Uterus (tissue), 4 donors: Measurements from ENCODE around the gene CCDC188. TPM values are rescaled to one million over a fixed set of nuclear protein-coding genes. Genes with fewer than 3 reads are reported as not detected.

ENCODE experiments used
- DNase-seq, 2 donors: peaks; one replicate each; pipeline ENCODE4 v3.0.0-alpha.2; 2019 to 2020
- H3K27ac ChIP-seq, 2 donors: fragments of 200-600 bp; sonication (generic); 1 replicate in 1 of 2; 2 replicates in 1 of 2; pipeline ENCODE4 v1.5.1; 2016 to 2018
- H3K27me3 ChIP-seq, 2 donors: fragments of 200-600 bp; sonication (generic); one replicate each; pipeline ENCODE4 v1.5.1; 2018 to 2019; ENCODE audit warnings: control low read depth in 1 of 2
- H3K36me3 ChIP-seq, 2 donors: fragments of 200-600 bp; sonication (generic); one replicate each; pipeline ENCODE4 v1.5.1; 2019; ENCODE audit warnings: control low read depth in 1 of 2
- H3K4me1 ChIP-seq, 2 donors: fragments of 200-600 bp; sonication (generic); one replicate each; pipeline ENCODE4 v1.5.1; 2018 to 2019; ENCODE audit warnings: control low read depth in 1 of 2
- H3K4me3 ChIP-seq, 2 donors: fragments of 200-600 bp; sonication (generic); 1 replicate in 1 of 2; 2 replicates in 1 of 2; pipeline ENCODE4 v1.5.1; 2018 to 2019; ENCODE audit warnings: mild to moderate bottlenecking in 1 of 2
- H3K9me3 ChIP-seq, 2 donors: fragments of 200-600 bp; sonication (generic); one replicate each; pipeline ENCODE4 v1.5.1; 2019; ENCODE audit warnings: control low read depth in 1 of 2
- CTCF ChIP-seq, 4 experiments: fragments of 200-600 bp in 2 of 4; fragments of 450-650 bp in 2 of 4; sonication (generic) in 2 of 4; IDR thresholded peaks; one replicate each; pipeline ENCODE4 v1.5.1; 2016 to 2019; ENCODE audit warnings: antibody characterized with exemption in 4 of 4, mild to moderate bottlenecking in 2 of 4, moderate library complexity in 1 of 4
- POLR2A ChIP-seq, 2 donors: fragments of 450-650 bp; IDR thresholded peaks; one replicate each; pipeline ENCODE4 v1.6.1; 2016; ENCODE audit warnings: antibody characterized with exemption in 2 of 2, mild to moderate bottlenecking in 1 of 2, moderate library complexity in 1 of 2
- intact Hi-C: fragments of 100-400 bp; cut with DNase I; formaldehyde crosslinking; loops from one replicate; pipeline ENCODE4 v1.15.1; 2023; ENCODE audit warnings: low total_unique reads
- total RNA-seq, 4 donors: library from RNA; depleted of rRNA in 3 of 4; stranded (reverse); fragments of >200 nt in 3 of 4; gene quantifications; one replicate each; pipeline versions ENCODE4 v1.1.0 to v1.2.4, GENCODE V29; 2014 to 2023
- donor health status: DM: yes; HTN: yes; CAD: no.

Gene CCDC188
- total RNA-seq, 4 donors from 2014 or later = 2.7 to 4.3 TPM; not detected in 2

DNA sequence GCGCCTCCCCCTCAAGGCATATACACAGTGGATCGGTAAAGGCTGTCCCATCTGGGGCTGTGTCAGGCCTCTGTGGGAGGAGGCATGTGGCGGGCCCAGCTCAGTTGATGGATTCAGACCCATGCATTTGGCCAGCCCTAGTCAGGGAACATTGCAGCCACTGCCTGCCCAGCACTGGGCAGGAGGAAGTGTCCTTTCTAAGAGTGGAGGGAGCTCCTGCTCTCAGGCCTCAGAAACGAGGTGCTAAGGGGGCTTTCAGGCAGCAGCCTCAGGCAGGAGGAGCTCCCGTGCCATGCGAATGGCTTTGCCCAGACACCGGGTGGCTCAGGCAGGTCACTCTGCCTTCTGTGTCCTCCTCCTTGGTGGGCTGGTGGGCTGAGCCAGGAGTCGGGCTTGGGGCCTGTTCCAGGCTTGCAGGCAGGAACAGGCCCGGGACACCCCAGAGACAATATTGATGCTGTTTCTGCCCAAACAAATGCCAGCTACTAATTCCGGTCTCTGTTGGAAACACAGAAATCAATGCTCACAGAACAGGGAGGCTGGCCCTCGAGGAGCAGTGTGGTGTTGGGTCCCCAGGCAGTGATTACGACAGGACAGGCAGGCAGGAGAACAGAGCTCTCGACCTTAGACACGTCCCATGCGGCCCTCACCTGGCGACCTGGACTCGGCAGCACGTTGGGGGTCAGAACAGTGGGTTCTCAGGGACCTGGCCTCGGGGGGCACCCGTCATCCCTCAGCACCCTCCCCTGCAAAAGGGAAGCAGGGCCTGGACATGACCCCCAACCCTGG lies 42.3 kb upstream of the CCDC188 start:
- no peak overlapping the region for H3K4me3 ChIP-seq
- no peaks in the 10 kb centered on the region for H3K36me3 ChIP-seq
- DNase-seq = no peak
- no peaks in the 10 kb centered on the region for H3K27me3 ChIP-seq
- H3K4me1 ChIP-seq = no peaks in the 10 kb centered on the region
- intact Hi-C loops = no loop called here
- H3K27ac ChIP-seq = no peak overlapping the region
- H3K9me3 ChIP-seq = no peaks in the 10 kb centered on the region
- no peak for TF ChIP-seq POLR2A (IDR thresholded peaks at IDR 0.05)

GRCh38 chr22:20192293-20192971 lies 41.6 kb upstream of the CCDC188 start:
- H3K36me3 ChIP-seq = no peaks in the 10 kb centered on the region
- no peak overlapping the region for H3K4me3 ChIP-seq
- H3K27me3 ChIP-seq = no peaks in the 10 kb centered on the region
- H3K4me1 ChIP-seq = no peaks in the 10 kb centered on the region
- intact Hi-C loops = no loop called here
- no peak overlapping the region for H3K27ac ChIP-seq
- H3K9me3 ChIP-seq = no peaks in the 10 kb centered on the region
- no peak for TF ChIP-seq POLR2A (IDR thresholded peaks at IDR 0.05)
- TF ChIP-seq CTCF (IDR thresholded peaks at IDR 0.05) = no peak
- no peak for DNase-seq

DNA sequence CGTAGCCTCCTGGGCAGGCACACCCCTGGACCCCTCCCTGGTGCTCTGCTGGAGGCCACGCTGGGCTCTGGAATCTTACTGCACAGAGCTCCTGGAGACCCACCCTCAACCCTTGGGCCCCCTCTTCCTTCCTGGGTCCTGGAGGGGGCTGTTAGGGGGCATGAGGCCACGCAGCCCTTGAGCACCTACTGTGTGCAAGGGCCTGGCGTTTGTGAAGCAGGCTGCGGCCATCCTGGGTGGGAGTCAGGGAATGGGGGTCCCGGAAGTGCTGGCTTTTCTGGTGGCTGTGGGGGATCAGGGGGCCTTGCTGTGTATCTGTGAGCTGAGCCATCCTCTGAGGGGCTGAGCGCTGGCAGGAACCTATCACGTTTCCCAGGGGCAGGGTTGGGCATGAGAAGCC lies 40.9 kb upstream of the CCDC188 start:
- intact Hi-C loops = no loop called here
- Histone ChIP-seq H3K9me3 (no peaks in the 10 kb centered on the region), H3K4me1 (no peaks in the 10 kb centered on the region), H3K36me3 (no peaks in the 10 kb centered on the region), H3K4me3 (no peak overlapping the region), H3K27ac (no peak overlapping the region), H3K27me3 (no peaks in the 10 kb centered on the region)
- no peak for DNase-seq
- no peak for TF ChIP-seq POLR2A (IDR thresholded peaks at IDR 0.05)
- no peak for TF ChIP-seq CTCF (IDR thresholded peaks at IDR 0.05)

DNA sequence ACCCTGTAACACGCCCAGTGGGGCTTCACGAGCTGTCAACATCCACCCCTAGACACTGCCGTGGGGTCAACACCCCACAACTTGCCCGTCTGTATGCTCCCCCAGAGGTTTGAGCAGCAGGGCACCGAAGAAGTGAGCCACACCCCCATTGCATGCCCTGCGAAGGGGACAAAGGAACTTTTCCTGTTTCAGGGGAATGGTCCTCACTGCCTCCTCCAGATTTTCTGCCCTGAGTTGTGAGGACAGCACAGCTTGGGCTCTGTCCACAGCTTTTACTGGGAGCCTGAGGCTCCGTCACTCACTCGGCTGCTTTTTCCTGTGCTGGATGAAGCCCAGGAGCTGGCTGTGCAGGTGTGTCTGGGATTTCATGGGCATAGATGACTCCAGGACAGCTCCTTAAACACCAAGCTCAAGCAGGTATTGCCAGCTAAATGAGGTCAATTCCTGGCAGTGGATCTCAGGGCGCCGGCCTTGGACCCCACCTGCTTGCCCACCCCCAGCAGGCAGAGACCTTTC lies 40.2 kb upstream of the CCDC188 start:
- no peak overlapping the region for H3K27ac ChIP-seq
- no peaks in the 10 kb centered on the region for H3K4me1 ChIP-seq
- H3K4me3 ChIP-seq = no peak overlapping the region
- H3K36me3 ChIP-seq = no peaks in the 10 kb centered on the region
- DNase-seq = no peak
- H3K27me3 ChIP-seq = no peaks in the 10 kb centered on the region
- H3K9me3 ChIP-seq = no peaks in the 10 kb centered on the region
- TF ChIP-seq POLR2A (IDR thresholded peaks at IDR 0.05) (no peak), CTCF (IDR thresholded peaks at IDR 0.05) (no peak)
- intact Hi-C loops = no loop called here

DNA sequence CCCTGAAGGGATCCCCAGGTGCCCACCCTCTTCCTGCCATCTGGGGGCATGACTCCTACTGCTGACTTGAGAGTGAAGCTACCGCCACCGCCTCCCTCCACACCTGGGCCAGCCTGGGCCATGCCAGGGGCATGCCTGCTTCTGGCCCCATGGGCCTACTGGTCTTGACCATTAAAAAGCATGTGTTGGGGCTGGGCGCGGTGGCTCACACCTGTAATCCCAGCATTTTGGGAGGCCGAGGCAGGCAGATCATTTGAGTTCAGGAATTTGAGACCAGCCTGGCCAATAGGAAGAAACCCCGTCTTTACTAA lies 37.7 kb upstream of the CCDC188 start:
- H3K27ac ChIP-seq = no peak overlapping the region
- no peak for TF ChIP-seq POLR2A (IDR thresholded peaks at IDR 0.05)
- TF ChIP-seq CTCF (IDR thresholded peaks at IDR 0.05) = no peak
- H3K36me3 ChIP-seq = no peaks in the 10 kb centered on the region
- H3K27me3 ChIP-seq = no peaks in the 10 kb centered on the region
- intact Hi-C loops = no loop called here
- DNase-seq = no peak
- H3K9me3 ChIP-seq = no peaks in the 10 kb centered on the region
- H3K4me3 ChIP-seq = no peak overlapping the region
- no peaks in the 10 kb centered on the region for H3K4me1 ChIP-seq
